HepG2 (cell line): ENCODE data around the gene WNT7B. TPM values are rescaled to one million over a fixed set of nuclear protein-coding genes. Genes with fewer than 3 reads are reported as not detected.

Source experiments
- ATAC-seq: fragments of 200-7000 bp; cut with Tn5 transposase; 3 replicates; pipeline ENCODE4 v1.9.1; 2020; ENCODE audit warnings: mild to moderate bottlenecking, moderate library complexity
- BruUV-seq: library from RNA; stranded (reverse); fragments of 400-500 nt; replicated peaks from 2 replicates; lab custom pipeline; 2021; lab: Mats Ljungman, UMichigan
- CTCF ChIA-PET: fragments of 300-600 bp; formaldehyde crosslinking; extraction: SDS; loops from one replicate; lab custom pipeline; 2021; ENCODE audit warnings: low total read pairs, inconsistent platforms, low intra/inter-chr PET ratio; lab: Yijun Ruan, JAX
- POLR2A ChIA-PET: fragments of 350-600 bp; sonication (Branson Sonifier 250); formaldehyde crosslinking; loops from one replicate; lab custom pipeline; 2020; ENCODE audit warnings: antibody characterized with exemption, inconsistent platforms; lab: Yijun Ruan, JAX
- DNase-seq: peaks from one replicate; pipeline ENCODE4 v3.0.0-alpha.2; 2015; ENCODE audit warnings: low spot score
- FAIRE-seq: peaks from 3 replicates; lab custom pipeline; 2011; peaks lifted over from hg19 to GRCh38; lab: Jason Lieb, UNC
- H2AFZ ChIP-seq: one replicate; pipeline ENCODE4 v1.6.1; 2011; ENCODE audit warnings: low read length, inconsistent platforms
- H3K27ac ChIP-seq: fragments of 300-600 bp; 3 replicates; pipeline ENCODE4 v1.8.0; 2011; ENCODE audit warnings: mixed run types, mild to moderate bottlenecking, mixed read lengths, low read length, inconsistent platforms; ENCODE audit not compliant: insufficient read depth; ENCODE audit errors: extremely low read length
- H3K27me3 ChIP-seq, 2 experiments: fragments of 200-600 bp in 1 of 2; 2 replicates in 1 of 2; 3 replicates in 1 of 2; pipeline versions ENCODE4 v1.6.0 to v1.8.0; 2011; ENCODE audit warnings: low read length in 2 of 2, mild to moderate bottlenecking in 2 of 2, moderate library complexity in 2 of 2, inconsistent platforms in 1 of 2; ENCODE audit not compliant: insufficient read depth in 2 of 2, control insufficient read depth in 1 of 2
- H3K36me3 ChIP-seq, 2 experiments: fragments of 200-600 bp in 1 of 2; replicated peaks in 1 of 2; 2 replicates in 1 of 2; 3 replicates in 1 of 2; pipeline versions ENCODE4 v1.5.1 to v1.8.0; 2011; ENCODE audit warnings: low read length in 2 of 2, inconsistent platforms in 1 of 2; ENCODE audit not compliant: insufficient read depth in 2 of 2, control insufficient read depth in 1 of 2
- H3K4me1 ChIP-seq: 2 replicates; pipeline ENCODE4 v1.5.1; 2012; ENCODE audit warnings: low read length, inconsistent platforms; ENCODE audit not compliant: insufficient read depth
- H3K4me2 ChIP-seq: 2 replicates; pipeline ENCODE4 v1.6.0; 2011; ENCODE audit warnings: low read depth, low read length, inconsistent platforms
- H3K4me3 ChIP-seq, 3 experiments: fragments of 200-600 bp in 1 of 3; sonication (generic), shearing (Covaris generic) in 1 of 3; replicated peaks in 1 of 3; 2 replicates each; pipeline ENCODE4 v1.5.1; 2011 to 2016; ENCODE audit warnings: low read length in 3 of 3, inconsistent platforms in 2 of 3, low read depth in 2 of 3, mild to moderate bottlenecking in 2 of 3, control low read depth in 1 of 3, mixed read lengths in 1 of 3; ENCODE audit not compliant: insufficient read depth in 1 of 3
- H3K79me2 ChIP-seq: one replicate; pipeline ENCODE4 v1.6.1; 2011; ENCODE audit warnings: low read length, inconsistent platforms; ENCODE audit not compliant: insufficient read depth
- H3K9ac ChIP-seq: 2 replicates; pipeline ENCODE4 v1.6.0; 2011; ENCODE audit warnings: mild to moderate bottlenecking, low read depth, low read length, inconsistent platforms; ENCODE audit not compliant: insufficient read depth
- H3K9me3 ChIP-seq: 2 replicates; pipeline ENCODE4 v1.5.1; 2012; ENCODE audit warnings: mild to moderate bottlenecking, low read length
- H4K20me1 ChIP-seq: 2 replicates; pipeline ENCODE4 v1.6.0; 2011; ENCODE audit warnings: inconsistent platforms, mild to moderate bottlenecking, low read length, moderate library complexity; ENCODE audit not compliant: insufficient read depth
- BRD4 ChIP-seq: sonication (generic); formaldehyde crosslinking; IDR thresholded peaks from 2 replicates; pipeline ENCODE4 v1.4.0; 2020; ENCODE audit warnings: missing genetic modification reagents
- FOXA3 ChIP-seq: IDR thresholded peaks from 2 replicates; pipeline ENCODE4 v1.6.1; 2016; ENCODE audit warnings: missing genetic modification reagents, missing compliant biosample characterization
- PRDM15 ChIP-seq: sonication (generic); formaldehyde crosslinking; IDR thresholded peaks from 2 replicates; pipeline ENCODE4 v1.4.0; 2020; ENCODE audit warnings: missing genetic modification reagents
- SRSF1 ChIP-seq: fragments of 200-400 bp; formaldehyde crosslinking; optimal IDR thresholded peaks from 2 replicates; pipeline ENCODE3; 2017; ENCODE audit warnings: mild to moderate bottlenecking, low read depth, low read length, moderate library complexity
- ZNF547 ChIP-seq: sonication (generic); formaldehyde crosslinking; IDR thresholded peaks from 2 replicates; pipeline ENCODE4 v1.5.1; 2020; ENCODE audit warnings: mild to moderate bottlenecking, missing genetic modification reagents
- WGBS: methylation state at CpG from one replicate; pipeline ENCODE4 v1.1.6; 2017; ENCODE audit warnings: low lambda C conversion rate; 5-methylcytosine and 5-hydroxymethylcytosine counted together
- in situ Hi-C: cut with HindIII; loops from 2 replicates; pipeline ENCODE4 v1.10.0; 2017; ENCODE audit warnings: low pct_unique_long_range_greater_than_20kb; ENCODE audit not compliant: extremely low pct_ligation_motif_present
- intact Hi-C: fragments of 100-400 bp; cut with micrococcal nuclease; formaldehyde crosslinking; loops from one replicate; pipeline ENCODE4 v1.10.0; 2022; ENCODE audit not compliant: unreplicated experiment
- polyA plus RNA-seq, 8 experiments: library from polyadenylated mRNA; depleted of rRNA in 3 of 8; stranded (reverse) in 7 of 8; unstranded in 1 of 8; fragments of >200 nt; fragmentation: Illumina TruSeq in 4 of 8; extraction: Trizol in 4 of 8; gene quantifications; 2 replicates each; pipeline versions ENCODE4 v1.2.1 to v1.2.3, GENCODE V29; 2011 to 2016; ENCODE audit warnings: low read depth in 4 of 8, missing spikeins in 1 of 8, mixed read lengths in 1 of 8; ENCODE audit not compliant: insufficient read depth in 1 of 8
- total RNA-seq, 5 experiments: library from RNA; depleted of rRNA; stranded (reverse); fragments of >200 nt; fragmentation: Illumina TruSeq; extraction: Trizol; gene quantifications; 2 replicates each; pipeline ENCODE4 v1.2.3, GENCODE V29; 2016; ENCODE audit warnings: low read depth in 1 of 5

The WNT7B gene
- total and polyA plus RNA-seq, 2 of the 13 experiments (the other 11 are each of a cell fraction or from before 2014, with no cell fraction given) = 0.09 TPM; not detected in 1

GRCh38 chr22:45996241-45997076 is 19.5 kb upstream of the WNT7B start (continued):
- TF ChIP-seq PRDM15 (CRISPR knock-in tag) (no peak), ZNF547 (CRISPR knock-in tag) (no peak)

GRCh38 chr22:45995405-45996101 is 18.6 kb upstream of the WNT7B start:
- H3K27me3 ChIP-seq = peaks cover 9 to 69% of the 10 kb centered on the region in 2 experiments
- no peaks in the 10 kb centered on the region for H3K9me3 ChIP-seq
- no peak overlapping the region for H3K9ac ChIP-seq
- peak; percentile 14 for ATAC-seq
- in situ Hi-C loops = loop anchor here (5.0 kb wide), 1 partner anchor 42 kb away; no protein-coding TSS in a partner anchor
- 43% methylated on average over 10 of the region's 27 CpGs for WGBS
- BruUV-seq = no TSS peak
- no peaks in the 10 kb centered on the region for H3K36me3 ChIP-seq
- peaks cover 22% of the 10 kb centered on the region for H3K4me1 ChIP-seq
- CTCF ChIA-PET = interaction anchor here (4.1 kb wide), 1 partner anchor 122 kb away, joined by 86 read pairs; no protein-coding TSS in a partner anchor
- intact Hi-C loops = loop anchor here (5.0 kb wide), 1 partner anchor 42 kb away; no protein-coding TSS in a partner anchor
- no peak for DNase-seq
- no peak for FAIRE-seq
- peak overlapping the region; percentile 6; the same call in 1 of the 2 replicates for H3K4me2 ChIP-seq
- no peak overlapping the region for H3K27ac ChIP-seq
- H3K4me3 ChIP-seq = 0 out of 6 replicates have a peak overlapping the region, but pooled peaks of 1 of the 3 experiments have one; percentile 37
- H2AFZ ChIP-seq = no peak overlapping the region
- TF ChIP-seq FOXA3 (no peak), BRD4 (CRISPR knock-in tag) (0 out of 2 replicates have a peak, but pooled peaks have one; percentile 14), SRSF1 (no peak)
- TF ChIP-seq, all 625 proteins: peak for 1
- H4K20me1 ChIP-seq = no peaks in the 10 kb centered on the region
- H3K79me2 ChIP-seq = no peaks in the 10 kb centered on the region
- POLR2A ChIA-PET = interaction anchor here (0.5 to 1.8 kb wide), 5 partner anchors 8 to 123 kb away, joined by 3 to 11 read pairs (median 4); no protein-coding TSS in a partner anchor
